Measurements from ENCODE around the gene HYPK.
A peak's percentile ranks its signal among the peaks of the same experiment; 100 is the strongest.

HYPK gene, protein sequence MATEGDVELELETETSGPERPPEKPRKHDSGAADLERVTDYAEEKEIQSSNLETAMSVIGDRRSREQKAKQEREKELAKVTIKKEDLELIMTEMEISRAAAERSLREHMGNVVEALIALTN

DNA sequence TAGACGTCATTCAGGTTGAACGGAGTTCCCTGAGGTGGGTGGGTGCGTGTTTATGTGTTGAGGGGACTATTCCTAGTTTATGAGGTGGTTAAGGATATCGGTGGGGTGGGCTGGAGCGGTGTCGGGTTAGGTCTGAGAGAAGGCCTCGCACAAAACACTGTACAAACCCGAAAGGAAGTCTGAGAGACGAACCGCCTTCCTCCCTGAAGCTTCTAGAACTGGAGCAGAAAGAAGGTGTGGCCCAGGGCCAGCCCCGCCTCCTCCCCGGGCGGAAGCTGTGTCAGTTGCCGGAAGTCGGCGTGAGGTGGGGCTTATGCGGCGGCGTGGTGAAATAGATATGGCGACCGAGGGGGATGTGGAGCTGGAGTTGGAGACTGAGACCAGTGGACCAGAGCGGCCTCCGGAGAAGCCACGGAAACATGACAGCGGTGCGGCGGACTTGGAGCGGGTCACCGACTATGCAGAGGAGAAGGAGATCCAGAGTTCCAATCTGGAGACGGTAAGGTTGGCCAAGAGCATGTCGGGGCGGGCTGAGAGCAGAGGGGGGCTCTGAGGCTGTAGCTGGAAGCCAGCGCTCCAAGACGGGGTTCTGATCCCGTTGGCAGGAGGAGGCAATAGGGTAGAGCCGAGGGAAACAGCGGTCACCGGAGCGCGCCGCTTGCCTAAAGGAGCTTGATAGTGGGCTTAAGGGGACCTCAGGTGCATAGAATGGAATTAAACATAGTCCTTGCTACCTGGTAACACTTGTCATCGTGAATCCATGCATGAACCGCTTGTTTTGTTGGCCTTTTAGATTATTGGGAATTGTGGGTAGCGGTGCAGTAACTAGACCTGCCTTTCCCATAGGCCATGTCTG, at the start of gene HYPK:
Gene HYPK, plus strand, starts transcription at position 314 of the 856 bp plus-strand sequence. Its CDS starts 24 bp downstream, at position 338.
- peak; percentile 96 for DNase-seq

- DNase-seq: no peak
Measured at GRCh38 chr15:43751885-43752284, 48.5 kb upstream of the HYPK start.

GRCh38 chr15:43762824-43763223, 37.6 kb upstream of the HYPK start:
- DNase-seq: no peak

GRCh38 chr15:43763819-43764446, 36.5 kb upstream of the HYPK start:
- no peak for DNase-seq

GRCh38 chr15:43769584-43770228, 30.7 kb upstream of the HYPK start:
- DNase-seq: no peak

DNA sequence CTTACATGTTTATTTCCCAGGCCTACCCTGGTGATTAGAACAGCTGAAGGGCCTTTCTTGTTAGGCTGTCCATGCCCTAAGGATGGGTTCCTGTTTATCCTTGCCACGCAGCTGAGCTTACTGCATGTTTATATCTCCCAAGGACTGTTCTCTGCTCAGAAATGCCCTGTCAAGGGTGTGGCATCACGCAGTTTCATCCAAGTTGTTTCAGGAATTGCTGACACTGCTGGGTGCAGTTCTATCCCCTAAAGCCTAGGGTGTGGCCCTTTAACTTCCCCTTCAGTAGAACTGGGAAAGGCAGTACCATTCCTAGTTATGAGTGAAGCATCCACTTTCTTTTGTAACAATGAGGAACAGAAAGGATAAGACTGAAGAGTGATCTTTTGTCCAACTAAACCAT, 28.6 kb upstream of the HYPK start:
- no peak for DNase-seq

GRCh38 chr15:43772624-43773023, 27.8 kb upstream of the HYPK start:
- no peak for DNase-seq

DNA sequence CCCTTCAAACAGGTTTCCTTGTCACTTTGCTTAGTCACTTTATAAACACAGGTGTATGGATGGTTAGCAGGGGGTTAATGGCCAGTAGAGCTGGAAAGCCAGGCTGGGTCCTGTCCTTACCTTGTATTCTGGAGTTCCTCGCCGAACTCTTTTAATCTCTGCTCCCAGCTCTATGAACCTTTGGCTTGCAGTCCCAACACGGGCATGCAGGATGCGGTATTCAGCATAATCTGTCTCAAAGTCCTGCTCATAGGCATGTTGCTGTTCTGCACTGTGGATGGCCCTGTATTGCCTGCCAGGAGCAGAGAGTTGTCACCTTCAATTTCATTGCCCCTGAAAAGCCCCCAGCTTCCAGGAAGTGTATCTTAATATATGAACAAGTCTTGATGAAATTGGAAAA, 26.3 kb upstream of the HYPK start:
- no peak for DNase-seq

DNA sequence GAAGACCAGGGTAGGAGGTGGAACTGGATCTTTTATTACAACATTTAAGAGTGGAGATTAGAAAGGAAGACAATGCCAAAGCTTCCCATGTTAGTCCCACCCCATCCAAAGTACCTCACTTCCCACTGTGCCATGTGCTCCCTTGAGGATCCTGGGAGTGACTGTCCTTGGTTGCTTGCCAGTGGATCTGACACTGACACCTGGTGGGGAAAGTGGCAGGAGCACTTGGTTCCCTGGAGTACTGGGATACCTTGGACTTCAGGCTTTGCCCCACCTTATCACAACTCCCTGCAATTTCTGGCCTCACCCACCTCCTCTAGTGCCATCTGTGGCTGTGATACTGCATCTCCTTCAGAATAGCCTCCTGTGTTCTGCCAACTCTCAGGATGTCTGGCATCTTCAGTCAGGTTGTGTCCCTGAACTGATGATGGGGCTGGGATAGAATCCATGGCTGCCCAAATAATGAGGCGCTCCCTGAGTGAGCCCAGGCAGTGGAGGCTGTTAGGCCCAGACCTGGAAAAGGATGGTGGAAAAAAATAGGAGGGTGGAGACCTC, 24.9 kb upstream of the HYPK start:
- no peak for DNase-seq

DNA sequence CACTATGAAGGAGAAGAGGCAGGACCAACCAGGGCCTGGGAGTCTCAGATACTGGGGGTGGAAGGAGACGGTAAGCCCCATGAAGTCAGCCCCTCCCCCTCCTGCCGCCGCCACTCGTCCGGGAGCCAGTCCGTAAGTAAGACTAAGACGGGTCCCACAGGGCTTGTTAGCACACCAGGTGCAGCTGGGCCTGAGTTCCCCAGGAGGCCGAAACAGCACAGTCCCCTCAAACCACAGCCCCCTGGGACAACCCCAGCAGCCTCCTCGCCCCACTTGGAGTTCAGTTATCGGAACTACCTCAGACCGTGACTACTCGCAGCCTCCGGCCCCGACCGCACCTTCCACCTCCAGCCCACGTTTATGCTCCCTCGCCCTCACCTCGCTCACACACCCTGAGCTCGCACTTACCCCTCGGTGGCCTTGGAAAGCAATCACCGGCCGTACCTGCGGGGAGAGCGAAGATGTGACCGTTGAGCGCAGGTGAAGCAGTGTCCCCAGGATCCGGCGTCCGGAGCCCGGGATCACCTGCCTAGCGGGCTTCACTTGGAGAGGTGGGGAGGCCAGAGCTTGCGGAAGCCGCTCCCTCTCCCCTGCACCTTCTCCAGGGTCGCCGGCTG, 24.2 kb upstream of the HYPK start:
- DNase-seq: peak; percentile 47

GRCh38 chr15:43776718-43777266, 23.6 kb upstream of the HYPK start, which contains the start of gene ELL3:
Gene ELL3, minus strand, starts transcription at chr15:43776966. Its CDS starts 65 bp downstream, at chr15:43776901.
- peak; percentile 84 for DNase-seq

- DNase-seq: peak; percentile 85
Measured at GRCh38 chr15:43777267-43777914, 23.0 kb upstream of the HYPK start.

- no peak for DNase-seq
Measured at GRCh38 chr15:43779016-43779415, 21.4 kb upstream of the HYPK start.

DNA sequence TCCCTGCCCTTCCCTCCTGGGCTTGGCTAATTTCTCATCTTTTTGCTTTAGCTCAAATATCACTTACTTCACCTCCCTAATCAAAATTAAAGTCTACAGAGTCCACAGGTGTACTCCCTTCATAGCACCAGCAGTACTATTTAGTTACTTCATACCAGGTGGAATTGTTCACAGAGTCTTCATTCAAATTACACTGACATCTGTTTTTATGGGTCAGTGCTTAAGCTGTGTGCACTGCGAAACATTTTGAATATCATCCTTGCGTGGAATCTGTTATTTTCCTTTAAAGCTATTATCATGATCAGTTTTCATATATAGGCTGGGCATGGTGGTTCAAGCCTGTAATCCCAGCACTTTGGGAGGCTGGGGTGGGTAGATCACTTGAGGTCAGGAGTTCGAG, 11.0 kb upstream of the HYPK start:
- DNase-seq: no peak

- DNase-seq: peak; percentile 100
Measured at GRCh38 chr15:43791993-43792760, 8.2 kb upstream of the HYPK start, which contains the start of gene SERF2. Gene SERF2, plus strand, starts transcription at chr15:43792320. Its CDS starts 57 bp downstream, at chr15:43792377.

DNA sequence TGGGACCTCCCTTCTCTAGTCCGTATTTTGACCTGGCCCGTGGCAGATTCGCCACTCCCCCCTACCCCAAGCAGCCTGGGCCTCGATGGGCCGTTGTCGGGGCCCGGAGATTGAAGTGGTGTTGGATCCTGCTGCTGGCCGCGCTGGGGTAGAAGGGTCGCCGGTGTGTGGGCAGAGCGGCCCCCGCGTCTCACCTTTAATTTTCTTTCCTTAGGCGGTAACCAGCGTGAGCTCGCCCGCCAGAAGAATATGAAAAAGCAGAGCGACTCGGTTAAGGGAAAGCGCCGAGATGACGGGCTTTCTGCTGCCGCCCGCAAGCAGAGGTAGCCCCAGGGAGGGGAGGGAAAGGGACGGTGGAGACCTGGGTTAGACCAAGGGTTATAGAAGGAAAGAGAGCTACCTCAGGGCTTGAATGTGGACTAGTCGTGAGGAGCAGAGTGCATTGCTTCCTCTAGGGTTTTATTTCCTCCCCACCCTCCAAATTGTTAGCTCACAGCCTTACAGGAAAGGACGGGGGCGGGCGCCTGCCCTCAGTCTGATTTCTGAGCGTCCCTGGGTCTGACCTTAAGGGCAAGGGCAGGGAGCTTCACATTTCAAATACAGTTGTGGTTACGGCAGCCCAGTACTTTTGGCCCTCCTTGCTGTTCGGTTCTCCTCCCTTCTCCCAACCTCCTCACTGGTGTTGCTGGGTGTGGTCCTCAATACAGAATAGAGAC, 7.5 kb upstream of the HYPK start:
- DNase-seq: peak; percentile 35

GRCh38 chr15:43793647-43794046, 6.8 kb upstream of the HYPK start:
- DNase-seq: no peak

DNA sequence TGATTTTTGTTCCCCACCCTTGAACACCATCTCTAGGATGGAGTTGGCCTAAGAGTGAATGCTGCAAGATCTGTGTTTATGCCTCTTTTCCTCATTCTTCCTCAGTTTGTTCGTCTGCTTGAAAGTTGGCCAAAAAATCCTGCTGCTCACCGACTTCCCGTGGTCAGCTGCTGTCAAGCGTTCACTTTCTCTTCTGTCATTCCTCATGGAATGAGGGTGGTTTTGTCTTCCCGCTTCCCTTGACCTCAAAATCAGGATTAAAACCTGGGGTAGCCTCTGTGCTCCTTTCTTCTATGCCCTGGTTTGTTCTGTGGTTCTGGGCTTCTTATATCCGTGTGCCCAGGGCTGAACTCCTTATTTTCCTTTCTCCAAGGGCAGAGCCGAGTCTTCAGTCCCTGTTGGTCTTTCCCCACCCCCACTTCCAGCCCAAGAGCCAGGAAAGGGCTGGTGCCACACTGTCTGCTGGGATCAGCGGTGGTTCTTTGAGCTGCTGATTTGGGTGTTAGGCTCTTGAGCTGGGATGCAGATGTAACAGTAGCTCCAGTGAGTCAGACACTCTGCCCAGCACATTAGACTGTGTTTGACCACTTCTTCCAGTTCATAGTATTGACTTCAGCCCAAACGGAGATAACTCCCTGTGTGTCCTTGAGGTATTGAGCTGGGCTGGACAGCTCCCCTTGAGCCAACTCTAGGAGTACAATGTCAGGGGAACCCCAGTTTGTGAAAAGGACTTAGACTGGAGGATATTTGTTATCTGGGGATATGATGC, 5.9 kb upstream of the HYPK start:
- no peak for DNase-seq

- DNase-seq: no peak
Measured at GRCh38 chr15:43795197-43795596, 5.2 kb upstream of the HYPK start.

Measured in left hindlimb (tissue), 1 donor.